HG02763 (cell line): Measurements from ENCODE around the gene ZFP14.

Source experiments
- ATAC-seq: cut with Tn5 transposase; IDR thresholded peaks from one replicate; pipeline ENCODE4 v1.9.1; 2021; ENCODE audit warnings: mild to moderate bottlenecking, moderate library complexity; ENCODE audit not compliant: unreplicated experiment

ZFP14 gene

DNA sequence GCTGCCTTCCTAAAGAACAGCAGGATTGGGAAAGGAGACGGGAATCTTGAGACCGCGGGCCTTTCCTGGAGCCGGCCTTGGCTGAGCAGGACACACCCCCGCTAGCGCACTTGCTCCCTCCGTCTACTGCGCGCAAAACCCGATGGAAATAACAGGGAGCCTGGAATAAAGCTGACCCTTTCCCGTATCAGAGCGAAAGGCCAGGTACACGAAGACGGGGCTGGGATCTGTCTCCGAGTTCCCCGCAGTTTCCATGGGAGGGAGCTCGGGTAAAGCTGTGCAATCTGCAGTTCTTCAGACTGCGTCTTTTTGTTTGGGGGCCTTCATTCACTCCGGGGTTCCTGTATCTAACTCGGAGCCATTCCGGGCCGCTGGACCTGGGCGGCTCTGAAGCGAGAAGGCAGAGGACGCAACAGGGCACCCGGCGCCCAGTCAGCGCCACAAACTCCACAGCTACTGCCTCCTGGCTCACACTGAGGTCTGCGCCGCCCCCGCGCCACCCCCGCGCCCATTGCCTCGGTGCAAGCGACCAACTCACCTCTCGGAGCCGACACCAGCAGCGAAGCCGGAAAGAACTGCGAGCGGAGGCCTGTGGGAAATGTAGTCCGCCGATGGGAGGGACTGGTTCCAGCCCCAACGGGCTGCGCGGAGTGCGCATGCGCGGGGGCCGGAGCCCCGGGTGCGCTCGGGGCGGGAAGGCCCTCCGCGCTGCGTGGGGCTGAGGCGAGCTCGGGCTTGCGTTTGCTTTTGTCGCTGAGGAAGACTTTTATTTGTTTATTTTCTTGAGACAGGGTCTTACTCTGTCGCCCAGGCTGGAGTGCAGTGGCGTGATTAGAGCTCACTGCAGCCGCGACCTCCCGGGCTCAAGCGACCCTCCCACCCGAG, at the start of gene ZFP14:
TSS of gene ZFP14 (minus strand) at position 577 of the 885 bp plus-strand sequence. CDS start 11,309 bp downstream, outside the sequence.
- peak; percentile 96 for ATAC-seq

DNA sequence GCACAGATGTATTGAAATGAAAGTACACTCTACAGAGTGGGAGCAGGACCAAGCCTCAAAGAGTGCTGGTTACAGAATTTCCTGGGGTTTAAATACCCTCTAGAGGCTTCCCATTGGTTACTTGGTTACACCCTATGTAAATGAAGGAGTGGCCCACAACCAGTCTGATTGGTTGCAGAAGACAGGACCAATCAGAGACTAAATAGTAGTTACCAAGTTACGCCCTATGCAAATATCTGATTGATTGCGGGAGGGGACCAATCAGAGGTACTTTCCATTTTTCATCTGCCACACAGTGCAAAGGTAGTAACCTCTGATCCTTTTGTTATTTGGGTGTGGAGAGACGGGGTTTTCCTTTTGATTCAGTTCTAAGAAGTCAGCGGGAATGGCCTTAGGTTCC, 44.9 kb upstream of the ZFP14 start:
- no peak for ATAC-seq

GRCh38 chr19:36421749-36422481, 42.9 kb upstream of the ZFP14 start:
- ATAC-seq = no peak

- ATAC-seq = no peak
Measured at GRCh38 chr19:36420961-36421748, 42.2 kb upstream of the ZFP14 start.

DNA sequence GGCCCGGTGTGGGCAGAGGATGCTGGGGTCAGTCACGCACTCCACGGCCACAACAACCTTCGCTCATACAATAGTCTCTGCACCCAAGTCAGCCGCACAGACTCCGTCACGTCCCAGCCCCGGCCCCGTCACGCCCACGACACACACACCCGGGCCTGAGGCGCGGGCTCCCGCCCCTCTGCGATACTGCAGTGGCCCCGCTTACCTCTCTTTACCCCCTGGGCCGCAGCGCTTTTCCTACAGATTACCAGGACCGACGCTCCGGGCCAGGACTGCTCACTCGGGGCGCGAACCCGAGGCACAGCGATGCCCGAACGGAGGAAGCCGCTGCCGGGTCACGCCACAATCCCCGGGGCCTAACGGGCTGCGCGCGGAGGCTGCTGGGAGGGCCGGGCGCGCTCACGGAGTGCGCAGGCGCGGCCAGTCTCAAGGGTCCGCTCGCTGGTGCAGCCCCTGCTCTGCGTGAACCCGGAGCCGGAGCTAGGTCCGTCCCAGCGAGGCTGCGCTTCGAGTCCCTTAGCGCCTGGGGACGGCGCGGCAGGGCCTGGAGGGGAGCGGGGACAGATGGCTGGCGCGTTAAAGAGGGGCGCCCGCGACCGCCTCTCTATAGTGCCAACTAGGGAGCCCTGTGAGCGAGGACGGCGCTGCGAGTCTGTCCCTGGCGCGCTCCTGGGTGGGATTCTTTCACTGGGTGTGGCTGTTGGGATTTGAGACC, 39.4 kb upstream of the ZFP14 start, which contains the start of gene ZFP82:
TSS of gene ZFP82 (minus strand) at position 358 of the 715 bp plus-strand sequence. CDS start 8,855 bp downstream, outside the sequence.
- ATAC-seq = peak; percentile 88

GRCh38 chr19:36417752-36418286, 38.8 kb upstream of the ZFP14 start:
- no peak for ATAC-seq

DNA sequence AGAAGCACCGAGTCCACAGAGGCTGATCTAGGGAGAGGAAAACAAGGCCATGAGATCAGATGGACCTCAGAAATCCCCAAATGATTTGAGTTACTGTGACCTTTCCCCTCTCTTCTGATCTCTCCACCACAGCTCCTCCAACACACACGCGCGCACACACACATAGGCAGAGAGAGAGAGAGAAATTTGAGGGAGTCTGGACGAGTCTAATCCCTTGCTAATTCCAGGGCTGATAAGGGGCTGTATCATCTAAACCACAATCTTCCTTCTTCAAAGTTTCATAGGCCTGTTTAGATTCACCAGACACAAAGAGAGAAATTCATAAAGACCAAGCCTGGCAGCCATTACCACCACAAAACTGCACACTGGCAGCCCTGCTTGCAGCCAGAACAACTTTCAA, 30.8 kb upstream of the ZFP14 start:
- ATAC-seq = no peak

GRCh38 chr19:36408101-36408500, 29.1 kb upstream of the ZFP14 start:
- ATAC-seq = no peak

- no peak for ATAC-seq
Measured at GRCh38 chr19:36404498-36404897, 25.5 kb upstream of the ZFP14 start.

DNA sequence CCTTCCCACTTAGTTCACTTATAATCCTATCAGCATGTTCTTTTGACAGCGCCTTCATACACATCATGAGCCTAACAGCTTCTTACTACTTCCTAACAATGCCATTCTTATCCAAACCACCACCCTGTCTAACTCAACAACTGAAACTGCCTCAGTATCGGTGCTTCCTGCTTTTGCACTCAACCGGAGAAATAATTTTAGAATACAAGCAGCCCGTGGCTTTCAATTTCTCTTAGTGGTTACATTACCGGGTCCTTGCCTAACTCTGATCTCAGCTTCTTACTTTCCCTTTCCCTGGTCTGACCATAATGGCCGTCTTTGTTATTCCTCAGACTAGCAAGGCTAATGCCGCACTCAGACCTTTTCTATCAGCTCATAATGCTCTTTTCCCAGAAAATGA, 22.5 kb upstream of the ZFP14 start:
- no peak for ATAC-seq

- ATAC-seq = no peak
Measured at GRCh38 chr19:36398571-36398970, 19.6 kb upstream of the ZFP14 start.

DNA sequence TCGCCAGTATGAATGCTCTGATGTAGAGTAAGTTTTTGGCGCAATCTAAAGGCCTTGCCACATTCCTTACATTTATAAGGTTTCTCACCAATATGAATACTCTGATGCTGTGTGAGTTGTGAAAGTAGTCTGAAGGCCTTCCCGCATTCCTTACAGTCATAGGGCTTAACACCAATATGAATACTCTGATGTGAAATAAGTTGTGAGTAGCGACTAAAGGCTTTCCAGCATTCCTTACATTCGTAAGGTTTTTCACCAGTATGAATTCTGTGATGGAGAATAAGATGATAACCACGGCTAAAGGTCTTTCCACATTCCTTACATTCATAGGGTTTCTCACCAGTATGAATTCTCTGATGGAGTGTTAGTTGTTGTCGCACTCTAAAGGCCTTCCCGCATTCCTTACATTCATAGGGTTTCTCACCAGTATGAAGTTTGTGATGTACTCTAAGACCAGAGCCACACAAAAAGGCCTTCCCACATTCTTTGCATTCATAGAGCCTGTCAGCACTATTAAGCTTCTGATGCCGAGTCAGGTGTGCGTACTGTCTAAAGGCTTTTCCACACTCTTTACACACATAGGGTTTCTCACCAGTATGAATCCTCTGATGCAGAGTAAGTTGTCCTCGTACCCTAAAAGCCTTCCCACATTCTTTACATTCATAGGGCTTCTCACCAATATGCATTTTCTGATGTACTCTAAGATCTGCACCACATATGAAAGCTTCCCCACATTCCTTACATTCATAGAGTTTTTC, 14.1 kb upstream of the ZFP14 start:
- no peak for ATAC-seq

DNA sequence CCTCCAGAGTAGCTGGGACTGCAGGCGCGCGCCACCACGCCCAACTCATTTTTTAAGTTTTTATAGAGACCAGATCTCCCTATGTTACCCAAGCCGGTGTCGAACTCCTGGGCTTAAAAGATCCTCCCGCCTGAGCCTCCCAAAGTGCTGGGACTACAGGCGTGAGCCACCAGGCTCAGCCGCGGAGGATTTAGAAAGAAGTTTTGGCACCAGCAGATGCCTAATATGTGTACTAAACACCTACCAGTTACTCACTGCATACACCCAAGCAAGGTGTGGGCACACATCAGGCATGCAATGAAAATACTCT, 464 bp upstream of the ZFP14 start:
- ATAC-seq = no peak

GRCh38 chr19:36377541-36378178, 1.3 kb downstream of the ZFP14 start:
- ATAC-seq = no peak

- ATAC-seq = no peak
Measured at GRCh38 chr19:36373638-36374156, 5.3 kb downstream of the ZFP14 start.

- ATAC-seq = no peak
Measured at GRCh38 chr19:36371886-36372285, 7.1 kb downstream of the ZFP14 start.

- ATAC-seq = no peak
Measured at GRCh38 chr19:36363845-36364244, 15.2 kb downstream of the ZFP14 start.

DNA sequence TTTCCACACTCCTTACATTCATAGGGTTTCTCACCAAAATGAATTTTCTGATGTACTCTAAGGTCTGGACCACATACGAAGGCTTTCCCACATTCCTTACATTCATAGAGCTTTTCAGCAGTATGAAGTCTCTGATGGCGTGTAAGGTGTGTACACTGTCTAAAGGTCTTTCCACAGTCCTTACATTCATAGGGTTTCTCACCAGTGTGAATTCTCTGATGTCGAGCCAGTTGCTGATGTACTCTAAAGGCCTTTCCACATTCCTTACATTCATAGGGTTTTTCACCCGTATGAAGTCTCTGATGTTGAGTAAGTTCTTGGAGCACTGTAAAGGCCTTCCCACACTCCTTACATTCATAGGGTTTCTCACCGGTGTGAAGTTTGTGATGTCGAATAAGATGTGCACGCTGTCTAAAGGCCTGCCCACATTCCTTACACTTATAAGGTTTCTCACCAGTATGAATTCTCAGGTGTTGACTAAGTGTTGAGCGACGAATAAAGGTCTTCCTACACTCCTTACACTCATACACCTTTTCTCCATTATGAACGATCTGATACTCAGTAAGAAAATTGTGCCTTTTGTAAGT, 38.1 kb downstream of the ZFP14 start:
- no peak for ATAC-seq
